UCSD-AML1 (cell line): ENCODE data around the gene ZNF341.
"Not testable (repeated sequence)": the region's sequence is repeated elsewhere in the genome, so short reads cannot be mapped to it uniquely, and the experiment has no call there.

Experiments used
- DNase-seq: peaks from one replicate; lab custom pipeline; 2025; ENCODE audit not compliant: unreplicated experiment; lab: John Stamatoyannopoulos, UW

ZNF341 gene

GRCh38 chr20:33731693-33732165 is at the start of gene ZNF341:
Gene ZNF341, plus strand, starts transcription at chr20:33731996. Its CDS starts 26 bp downstream, at chr20:33732022.
- DNase-seq: peak; percentile 89

DNA sequence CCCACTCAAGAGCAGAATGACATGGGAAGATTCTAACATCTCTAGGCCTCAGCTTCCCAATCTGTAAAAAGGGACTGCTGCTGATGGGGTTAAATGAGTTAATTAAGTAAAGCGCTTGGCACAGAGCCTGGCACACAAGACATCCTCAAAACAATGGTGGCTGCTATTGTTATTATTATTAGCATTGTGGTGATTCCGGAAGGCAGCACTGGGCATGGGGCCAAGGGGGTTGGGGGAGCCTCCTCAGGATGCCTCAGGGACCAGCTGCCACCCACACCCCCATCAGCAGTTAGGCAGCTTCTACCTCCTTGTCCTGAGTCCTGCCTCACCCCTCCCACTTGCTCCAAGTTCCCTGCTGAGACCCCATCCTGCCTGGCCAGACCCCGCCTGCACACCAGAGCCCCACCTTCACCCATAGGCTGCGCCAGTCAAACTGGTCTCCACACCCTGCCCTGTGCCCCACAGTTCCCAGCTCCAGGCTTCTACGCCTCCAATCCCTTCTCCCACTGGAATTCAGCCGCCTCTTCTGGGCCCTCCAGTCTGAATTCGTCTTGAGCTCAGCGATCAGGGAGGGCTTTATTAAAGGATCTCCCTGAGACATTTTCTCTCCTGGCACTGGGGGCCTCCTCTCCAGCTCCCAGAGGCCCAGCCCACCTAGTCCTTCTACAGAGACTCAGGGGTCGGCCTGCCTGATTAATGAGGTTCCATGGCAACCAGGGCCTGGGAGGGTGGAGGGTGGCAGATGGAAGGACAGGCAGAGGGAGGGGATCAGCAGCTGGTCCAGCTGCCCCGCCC is 47.1 kb upstream of the ZNF341 start:
- no peak for DNase-seq

DNA sequence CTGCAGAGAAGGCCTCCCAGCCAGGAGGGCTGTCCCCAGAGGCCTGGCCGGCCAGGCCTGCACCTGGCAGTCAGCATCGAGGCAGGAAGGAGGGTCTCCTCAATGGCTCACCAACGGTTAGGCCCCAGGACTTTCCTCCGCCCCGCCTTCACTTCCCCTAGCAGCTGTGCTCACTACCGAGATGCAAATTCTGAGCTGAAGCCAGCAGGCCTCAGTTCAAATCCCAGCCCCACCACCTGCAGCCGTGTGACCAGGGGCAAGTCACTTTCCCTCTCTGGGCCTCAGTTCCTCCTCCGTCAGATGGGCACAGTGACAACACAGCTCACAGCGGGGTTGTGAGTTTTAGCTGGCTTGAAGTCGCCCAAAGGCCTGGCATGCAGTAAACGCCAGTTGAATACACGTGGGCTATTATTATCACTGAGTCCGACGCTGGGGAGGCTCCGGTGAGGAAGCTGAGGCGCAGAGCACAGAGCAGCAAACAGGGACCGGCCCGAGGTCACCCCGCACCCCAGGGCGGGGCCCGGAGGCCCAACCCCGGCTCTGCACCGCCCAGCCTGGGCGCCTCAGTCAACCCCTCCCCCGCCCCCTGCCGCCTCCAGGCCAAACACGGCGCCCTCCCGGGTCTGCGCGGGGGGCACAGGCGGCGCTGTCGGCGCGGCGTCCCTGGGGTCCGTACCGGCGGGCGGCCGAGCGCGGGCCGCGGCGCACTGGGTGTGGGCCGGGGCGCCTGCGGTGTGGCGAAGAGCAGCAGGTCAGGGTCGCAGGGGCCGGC is 46.3 kb upstream of the ZNF341 start:
- peak; percentile 45 for DNase-seq

DNA sequence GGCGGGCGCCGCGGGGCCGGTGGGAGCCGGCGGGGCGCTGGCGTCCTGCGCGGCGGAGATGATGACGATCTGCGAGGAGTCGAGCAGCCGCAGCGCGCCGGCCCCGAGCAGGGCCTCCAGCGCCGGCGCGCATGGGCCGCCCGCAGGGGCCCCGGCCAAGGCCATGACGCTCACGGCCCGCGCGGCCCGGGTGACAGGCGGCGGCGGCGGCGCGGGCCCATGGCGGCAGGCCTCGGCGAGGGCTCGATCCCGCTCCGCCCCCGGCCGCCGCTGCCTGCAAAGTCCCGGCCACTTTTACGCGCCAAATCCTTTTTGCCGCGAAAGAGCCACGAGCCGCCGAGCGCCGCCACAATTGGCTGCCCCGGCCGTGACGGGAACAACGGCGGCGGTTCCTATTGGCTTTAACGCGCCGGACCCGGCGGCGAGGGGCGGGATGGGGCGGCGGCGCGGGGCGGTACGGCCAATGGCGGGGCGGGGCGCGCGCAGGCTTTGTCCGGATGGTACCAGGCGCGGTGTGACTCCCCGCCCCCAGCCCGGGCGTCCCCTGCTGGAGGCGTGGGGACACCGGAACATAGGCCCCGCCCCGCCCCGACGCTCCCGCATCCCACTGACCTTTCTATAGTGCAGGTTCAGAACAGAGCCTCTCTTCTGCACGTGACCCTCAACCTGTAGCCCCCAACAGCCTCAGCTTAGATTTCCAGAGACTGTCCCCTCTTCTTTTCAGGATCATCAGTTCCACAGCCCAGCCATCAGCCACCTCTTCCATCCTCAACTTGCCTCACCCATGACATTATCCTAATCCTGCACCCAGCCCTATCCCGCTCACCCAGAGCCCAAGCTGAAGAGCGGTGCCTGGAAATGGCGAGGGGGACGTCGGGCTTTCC is 45.5 kb upstream of the ZNF341 start, which contains the start of gene E2F1:
TSS of gene E2F1 (minus strand) at position 286 of the 884 bp plus-strand sequence. CDS start at position 165, 121 bp downstream.
- DNase-seq: peak; percentile 96

DNA sequence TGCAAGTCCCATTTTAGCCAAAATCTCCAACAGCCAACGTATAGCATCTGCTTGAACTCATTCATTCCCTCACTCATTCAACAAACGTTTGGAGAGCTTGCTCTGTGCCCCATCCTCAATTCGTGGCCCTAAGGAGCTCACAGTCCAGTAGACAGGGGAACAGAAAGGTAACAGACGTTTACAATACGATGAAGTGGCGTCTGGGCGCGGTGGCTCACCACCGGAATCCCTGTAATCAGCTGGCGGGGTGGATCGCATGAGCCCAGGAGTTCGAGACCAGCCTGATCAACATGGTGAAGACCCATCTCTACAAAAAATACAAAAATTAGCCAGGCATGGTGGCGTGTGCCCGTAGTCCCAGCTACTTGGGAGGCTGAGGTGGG is 44.8 kb upstream of the ZNF341 start:
- no peak for DNase-seq

DNA sequence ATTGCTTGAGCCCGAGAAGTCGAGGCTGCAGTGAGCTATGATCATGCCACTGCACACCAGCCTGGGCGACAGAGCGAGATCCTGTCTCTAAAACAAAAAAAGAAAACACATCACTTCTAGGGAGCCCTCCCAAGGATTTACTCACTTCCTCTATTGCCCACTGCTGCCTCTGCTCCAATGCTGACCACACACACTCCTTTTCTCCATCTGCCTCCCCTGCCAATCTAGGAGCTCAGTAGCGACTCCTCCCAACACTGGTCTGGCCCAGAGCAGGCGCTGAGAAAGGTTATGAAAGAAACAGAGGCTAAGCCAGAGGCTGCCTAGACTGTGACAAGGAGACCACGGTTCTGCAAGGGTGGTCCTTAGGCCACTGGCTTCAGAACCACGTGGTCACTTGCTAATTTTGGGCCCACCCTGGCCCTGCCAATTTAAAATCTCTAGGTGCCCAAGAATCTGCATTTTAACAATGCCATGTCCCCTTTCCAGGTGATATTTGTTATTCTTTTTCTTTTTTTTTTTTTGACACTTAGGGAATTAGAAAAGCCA is 44.4 kb upstream of the ZNF341 start:
- peak; percentile 31 for DNase-seq

GRCh38 chr20:33687993-33688937 is 43.5 kb upstream of the ZNF341 start:
- no peak for DNase-seq

- DNase-seq: no peak
Measured at GRCh38 chr20:33688938-33689424, 42.8 kb upstream of the ZNF341 start.

- no peak for DNase-seq
Measured at GRCh38 chr20:33689493-33689892, 42.3 kb upstream of the ZNF341 start.

DNA sequence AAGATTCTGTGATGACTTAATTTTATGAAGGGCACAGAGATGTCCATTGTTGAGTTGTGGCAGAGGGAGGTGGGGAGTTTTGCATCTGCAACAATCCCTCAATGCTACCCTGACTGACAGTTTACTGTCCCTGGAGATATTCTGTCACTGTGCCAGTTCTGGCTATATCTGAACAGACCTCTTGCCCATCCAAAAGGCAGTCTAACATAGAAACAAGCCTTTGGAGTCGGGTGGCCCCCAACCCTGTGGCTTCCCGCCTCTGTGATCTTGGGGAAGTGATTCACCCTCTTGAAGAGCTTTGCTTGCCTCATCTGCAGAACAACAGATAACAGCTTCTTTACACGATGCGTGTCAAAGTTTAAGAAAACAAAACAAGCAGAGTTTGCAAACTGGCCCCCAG is 41.8 kb upstream of the ZNF341 start:
- DNase-seq: no peak

DNA sequence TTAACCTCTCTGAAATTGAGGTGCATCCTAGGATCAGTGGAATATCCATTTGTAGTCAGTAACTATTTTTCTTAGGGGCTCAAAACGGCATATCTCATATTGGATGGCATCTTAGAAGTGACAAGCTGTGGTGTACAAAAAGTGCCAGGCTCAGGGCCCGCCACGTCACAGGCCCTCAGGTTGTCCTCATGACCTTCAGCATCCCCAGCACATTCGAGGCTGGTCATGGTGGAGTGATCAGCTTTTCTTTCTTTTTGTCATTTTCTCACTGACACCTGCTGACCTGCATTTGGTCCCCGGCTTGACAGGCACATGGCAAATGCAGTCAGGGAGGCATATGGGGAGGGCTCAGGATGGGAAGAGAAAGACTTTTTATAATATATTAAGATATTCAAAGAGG is 38.5 kb upstream of the ZNF341 start:
- DNase-seq: no peak

DNA sequence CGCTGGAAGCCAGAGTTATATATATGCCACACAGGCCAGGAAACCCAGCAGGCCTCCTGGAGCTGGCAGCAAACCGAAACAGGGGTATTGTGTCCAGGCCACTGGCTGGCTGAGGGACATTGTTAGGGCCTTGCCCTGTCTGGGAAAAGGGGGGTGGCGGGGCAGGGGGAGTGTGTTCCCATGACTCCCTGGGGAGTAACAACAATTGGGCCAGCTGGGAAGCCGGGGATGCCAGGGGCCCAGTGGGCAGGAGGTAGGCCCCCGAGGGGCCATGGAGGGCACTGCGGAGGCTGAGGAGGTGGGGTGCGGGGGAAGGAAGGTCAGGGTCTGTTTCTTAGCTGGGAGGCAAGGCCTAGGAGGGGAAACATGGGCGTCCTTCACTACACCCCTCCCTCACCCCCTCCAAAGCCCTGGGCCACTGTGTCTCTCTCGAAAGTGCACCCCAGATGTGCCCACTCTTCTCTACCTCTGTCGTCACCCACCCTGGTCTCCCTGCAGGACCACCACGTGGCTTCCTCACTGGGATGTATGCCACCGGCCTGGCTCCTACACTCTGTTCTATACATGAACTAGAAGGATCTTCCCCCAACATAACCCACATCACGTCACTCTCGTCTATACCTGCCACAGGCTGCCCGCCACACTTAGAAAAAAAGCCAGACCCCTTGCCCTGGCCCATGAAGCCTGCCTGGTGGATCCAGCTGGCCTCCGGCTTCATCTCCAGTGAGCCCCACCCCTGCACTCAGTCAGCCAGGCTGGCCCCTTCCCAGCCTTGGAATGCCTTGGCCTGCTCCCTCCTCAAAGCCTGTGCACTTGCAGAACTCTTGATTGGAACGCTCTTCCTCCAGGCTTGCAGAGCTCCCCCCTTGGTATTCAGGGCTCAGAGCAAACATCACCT is 37.8 kb upstream of the ZNF341 start:
- DNase-seq: no peak

DNA sequence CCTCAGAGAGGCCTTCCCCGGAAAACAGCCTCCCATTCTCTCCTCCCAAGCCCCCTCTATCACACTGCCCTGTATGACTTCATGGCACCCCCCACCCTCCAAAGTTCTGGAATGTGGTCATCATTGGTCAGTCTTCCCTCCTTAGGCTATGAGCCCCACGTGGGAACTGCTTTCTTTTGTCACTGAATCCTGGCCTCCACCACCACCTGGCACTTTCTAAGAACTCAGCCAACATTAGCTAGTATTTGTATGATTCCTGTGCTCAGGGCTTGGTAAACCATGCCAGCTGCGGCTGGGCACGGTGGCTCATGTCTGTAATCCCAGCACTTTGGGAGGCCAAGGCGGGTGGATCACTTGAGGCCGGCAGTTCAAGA is 37.2 kb upstream of the ZNF341 start:
- DNase-seq: no peak

DNA sequence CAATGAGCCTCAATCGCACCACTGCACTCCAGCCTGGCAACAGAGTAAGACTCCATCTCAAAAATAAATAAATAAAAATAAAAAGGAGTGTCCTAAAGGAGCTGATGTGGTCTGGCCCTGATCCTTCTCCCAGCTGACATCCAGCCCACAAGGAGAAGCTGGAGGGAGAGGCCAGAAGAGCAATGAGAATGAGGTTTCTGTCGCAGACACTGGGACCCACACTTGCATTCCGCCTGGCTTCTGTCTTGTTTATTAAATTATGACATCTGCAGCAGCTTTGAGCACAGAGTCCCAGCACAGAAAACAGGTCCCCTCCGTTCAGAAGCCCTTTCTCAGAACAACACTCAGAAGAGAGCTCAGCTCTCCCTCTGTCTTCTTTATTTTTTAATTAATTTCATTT is 35.3 kb upstream of the ZNF341 start:
- no peak for DNase-seq

- no peak for DNase-seq
Measured at GRCh38 chr20:33697129-33697528, 34.7 kb upstream of the ZNF341 start.

- not testable (repeated sequence) for DNase-seq
Measured at GRCh38 chr20:33698966-33699365, 32.8 kb upstream of the ZNF341 start.

DNA sequence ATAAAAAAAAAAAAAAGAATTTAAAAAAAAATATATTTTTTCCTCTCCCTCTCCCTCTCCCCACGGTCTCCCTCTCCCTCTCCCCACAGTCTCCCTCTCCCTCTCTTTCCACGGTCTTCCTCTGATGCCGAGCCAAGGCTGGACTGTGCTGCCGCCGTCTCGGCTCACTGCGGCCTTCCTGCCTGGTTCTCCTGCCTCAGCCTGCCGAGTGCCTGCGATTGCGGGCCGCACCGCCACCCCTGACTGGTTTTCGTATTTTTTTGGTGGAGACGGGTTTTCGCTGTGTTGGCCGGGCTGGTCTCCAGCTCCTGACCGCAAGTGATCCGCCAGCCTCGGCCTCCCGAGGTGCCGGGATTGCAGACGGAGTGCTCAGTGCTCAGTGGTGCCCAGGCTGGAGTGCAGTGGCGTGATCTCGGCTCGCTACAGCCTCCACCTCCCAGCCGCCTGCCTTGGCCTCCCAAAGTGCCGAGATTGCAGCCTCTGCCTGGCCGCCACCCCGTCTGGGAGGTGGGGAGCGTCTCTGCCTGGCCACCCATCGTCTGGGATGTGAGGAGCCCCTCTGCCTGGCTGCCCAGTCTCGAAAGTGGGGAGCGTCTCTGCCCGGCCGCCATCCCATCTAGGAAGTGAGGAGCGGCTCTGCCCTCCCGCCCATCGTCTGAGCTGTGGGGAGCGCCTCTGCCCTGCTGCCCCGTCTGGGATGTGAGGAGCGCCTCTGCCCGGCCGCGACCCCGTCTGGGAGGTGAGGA is 30.9 kb upstream of the ZNF341 start:
- DNase-seq: not testable (repeated sequence)
